ENCODE measurements around the gene KCNAB2.

KCNAB2 gene

DNA sequence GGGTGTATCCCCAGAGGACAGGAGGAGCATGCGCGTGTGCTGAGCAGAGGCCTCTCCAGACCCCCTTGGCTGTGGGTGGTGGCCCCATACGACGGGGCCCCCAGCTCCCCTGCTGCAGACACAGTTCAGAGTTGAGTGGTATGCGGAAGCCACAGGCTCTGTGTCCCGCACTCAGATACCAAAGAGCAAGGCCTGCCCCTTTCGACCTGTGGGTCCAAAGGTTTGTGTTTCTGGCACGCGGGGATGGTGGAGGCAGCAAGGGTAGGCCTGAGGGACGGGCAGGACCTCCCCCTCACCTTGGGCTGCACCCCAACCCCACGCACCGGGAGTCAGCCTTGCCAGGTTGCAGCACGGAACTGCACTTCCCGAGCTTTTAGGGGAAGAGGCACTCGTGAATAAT, at the start of gene KCNAB2:
KCNAB2 (plus strand) TSS at position 328 of the 400 bp plus-strand sequence. CDS start 5,649 bp downstream, outside the sequence.
- H3K9me3 Mint-ChIP-seq, result no peaks in the 10 kb centered on the region
- no peak for ATAC-seq
- peak within 1 kb of the TSS; percentile 84 for H3K27ac Mint-ChIP-seq
- no peak for DNase-seq (ENCODE audit: low spot score in 2 of 2)
- peaks cover 50% of the 10 kb centered on the region for H3K4me1 Mint-ChIP-seq
- H3K4me3 Mint-ChIP-seq, result no peak within 1 kb of the TSS
- H3K36me3 Mint-ChIP-seq, result peaks cover 95% of the 10 kb centered on the region

DNA sequence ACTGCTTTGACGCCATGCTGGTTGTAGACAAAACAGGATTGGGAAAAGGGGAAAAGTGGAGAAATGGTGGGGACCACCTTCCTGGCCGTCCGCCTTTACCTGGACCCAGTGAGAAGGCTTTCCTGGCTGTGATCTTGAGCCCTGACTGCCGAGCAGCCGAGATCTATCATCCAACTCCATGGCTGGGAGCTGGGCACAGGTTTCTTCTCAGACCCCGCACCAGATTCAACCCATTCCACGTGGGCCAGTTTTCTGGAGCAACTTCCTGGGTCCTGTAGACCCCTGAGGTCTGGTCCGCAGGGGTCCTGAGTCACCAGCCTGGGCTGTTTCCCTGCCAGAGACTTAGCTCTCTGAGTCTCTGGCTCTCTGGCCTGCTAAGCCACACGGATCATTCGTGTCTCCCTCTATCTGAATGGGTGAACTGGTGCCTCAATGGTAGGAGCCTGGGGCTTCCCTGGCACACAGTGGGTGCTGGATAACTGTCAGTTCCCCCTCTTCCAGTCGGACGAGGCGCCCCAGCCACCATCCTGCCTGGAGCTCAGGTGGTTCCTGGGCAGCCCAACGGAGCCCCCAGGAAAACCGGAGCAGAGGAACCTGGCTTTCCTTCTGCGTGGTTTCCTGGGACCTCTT, 48.9 kb upstream of the KCNAB2 start:
- Mint-ChIP-seq H3K9me3 (no peaks in the 10 kb centered on the region), H3K36me3 (peaks cover 45% of the 10 kb centered on the region), H3K4me3 (no peak overlapping the region), H3K27ac (peak overlapping the region; percentile 26), H3K4me1 (peaks cover 67% of the 10 kb centered on the region)
- DNase-seq (ENCODE audit: low spot score in 2 of 2) (no peak), ATAC-seq (no peak)

DNA sequence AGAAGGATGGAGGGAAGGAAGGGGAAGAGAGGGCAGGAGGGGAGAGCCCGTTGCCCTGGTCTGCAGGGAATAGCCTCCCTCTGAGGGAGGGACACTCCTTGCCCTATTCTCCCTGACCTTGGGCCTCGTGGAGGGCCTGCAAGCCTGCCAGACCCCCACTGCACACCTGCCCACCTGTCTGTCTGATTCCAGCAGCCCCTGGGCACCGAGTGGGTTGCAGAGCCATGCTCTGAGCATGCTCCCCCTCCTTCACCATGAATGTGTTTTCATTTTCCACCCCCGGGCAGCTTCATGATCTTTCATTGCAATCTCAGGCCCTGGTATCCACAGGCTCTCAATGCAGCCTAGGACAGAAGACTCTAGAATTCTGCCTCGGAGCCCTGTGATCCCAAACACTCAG, 48.4 kb upstream of the KCNAB2 start:
- Mint-ChIP-seq H3K36me3 (peaks cover 42% of the 10 kb centered on the region), H3K4me3 (no peak overlapping the region)

DNA sequence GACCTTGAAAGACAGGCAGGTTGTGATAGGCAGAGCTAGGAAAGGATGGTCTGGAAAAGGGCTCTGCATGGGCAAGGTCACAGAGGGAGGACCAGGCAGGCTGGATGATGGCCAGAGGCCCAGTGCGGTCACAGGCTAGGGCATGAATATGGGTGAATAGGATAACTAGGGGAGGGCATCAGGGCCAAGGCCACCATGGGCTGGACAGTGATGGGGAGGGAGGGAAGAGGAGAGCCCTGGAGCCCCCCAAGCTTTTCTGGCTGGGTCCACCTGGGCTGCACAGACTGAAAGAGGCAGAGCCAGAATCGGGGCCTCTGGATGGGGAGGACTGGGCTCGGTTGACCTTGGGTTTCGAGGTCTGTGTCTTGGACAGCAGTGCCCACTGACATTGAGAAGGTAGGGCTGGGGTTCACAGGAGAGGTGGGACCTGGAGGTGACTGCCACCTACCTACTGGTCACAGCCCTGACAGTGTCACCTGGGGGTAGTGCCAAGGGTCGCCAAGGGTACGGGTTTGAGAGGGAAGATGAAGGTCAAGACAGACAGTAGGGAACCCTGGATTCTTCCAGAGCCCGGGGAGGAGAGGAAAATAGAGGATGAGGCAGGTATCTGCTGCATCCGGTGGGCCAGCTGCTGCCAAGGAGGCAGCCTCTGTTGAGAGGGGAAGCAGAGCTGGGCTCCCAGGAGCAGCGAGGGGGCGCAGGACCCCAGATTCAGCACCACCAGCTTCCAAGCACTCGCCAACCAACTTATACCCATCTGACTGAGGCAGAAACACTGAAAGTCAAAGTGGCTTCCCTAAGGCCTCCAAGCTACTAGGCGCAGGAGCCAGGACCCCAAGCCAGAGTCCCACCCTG, 47.4 kb upstream of the KCNAB2 start:
- no peak for DNase-seq (ENCODE audit: low spot score in 2 of 2)
- H3K4me1 Mint-ChIP-seq, result peaks cover 74% of the 10 kb centered on the region
- no peak overlapping the region for H3K4me3 Mint-ChIP-seq
- no peaks in the 10 kb centered on the region for H3K9me3 Mint-ChIP-seq
- peaks cover 34% of the 10 kb centered on the region for H3K36me3 Mint-ChIP-seq
- H3K27ac Mint-ChIP-seq, result no peak overlapping the region
- ATAC-seq, result no peak

More for the DNA sequence above, 48.4 kb upstream of the KCNAB2 start:
- no peaks in the 10 kb centered on the region for H3K9me3 Mint-ChIP-seq
- peaks cover 70% of the 10 kb centered on the region for H3K4me1 Mint-ChIP-seq
- peak overlapping the region; percentile 26 for H3K27ac Mint-ChIP-seq
- ATAC-seq (no peak), DNase-seq (ENCODE audit: low spot score in 2 of 2) (no peak)

DNA sequence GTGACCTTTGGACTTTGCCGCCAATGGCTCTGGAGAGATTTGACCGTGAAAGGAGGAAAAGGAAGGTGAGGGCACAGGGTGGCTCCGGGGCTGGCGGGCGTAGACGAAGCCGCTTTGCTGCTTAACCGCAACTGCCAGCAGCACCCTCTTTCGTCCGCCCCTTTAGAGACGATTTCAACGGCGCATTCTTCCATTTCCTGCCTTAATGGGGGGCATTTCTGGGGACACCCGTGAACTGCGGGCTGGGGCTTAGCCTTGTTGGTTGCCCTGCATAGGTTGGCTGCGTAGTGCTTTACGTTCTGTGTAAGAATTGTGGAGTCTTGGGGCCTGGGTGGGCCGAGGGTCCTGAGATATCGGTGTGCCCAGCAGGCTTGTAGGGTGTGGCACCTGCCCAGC, 46.8 kb upstream of the KCNAB2 start:
- H3K4me1 Mint-ChIP-seq, result peaks cover 73% of the 10 kb centered on the region
- ATAC-seq, result no peak
- peaks cover 35% of the 10 kb centered on the region for H3K36me3 Mint-ChIP-seq

DNA sequence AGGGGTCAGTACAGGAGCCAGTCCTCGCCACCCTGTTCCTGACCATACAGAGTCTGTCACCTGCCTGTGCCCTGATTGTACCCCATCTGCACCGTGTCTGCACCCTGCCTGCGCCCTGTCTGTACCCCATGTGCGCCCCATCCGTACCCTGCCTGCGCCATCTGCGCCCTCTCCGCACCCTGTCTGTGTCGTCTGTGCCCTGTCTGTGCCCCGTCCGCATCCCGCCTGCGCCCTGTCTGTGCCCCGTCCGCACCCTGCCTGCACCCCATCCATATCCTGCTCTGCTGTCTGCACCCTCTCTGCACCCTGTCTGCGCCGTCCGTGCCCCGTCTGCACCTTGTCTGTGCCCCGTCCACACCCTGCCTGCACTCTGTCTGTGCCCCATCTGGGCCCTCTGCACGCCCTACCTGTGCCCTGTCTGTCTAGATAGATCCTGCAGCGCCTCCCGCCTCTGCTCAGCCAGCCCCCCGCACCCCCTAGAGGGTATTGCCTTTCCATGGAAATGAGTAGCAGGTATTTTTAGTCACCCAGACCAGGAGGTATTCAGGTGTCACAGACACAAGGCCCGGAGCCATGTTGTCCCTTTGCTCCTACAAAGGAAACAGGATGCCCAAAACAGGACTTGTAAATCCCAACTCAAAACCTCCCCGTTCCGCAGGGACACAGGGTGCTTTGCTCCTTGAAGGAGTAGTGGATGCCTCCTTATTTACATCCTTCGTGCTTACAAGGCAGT, 45.8 kb upstream of the KCNAB2 start:
- peak overlapping the region; percentile 88 for H3K27ac Mint-ChIP-seq
- H3K36me3 Mint-ChIP-seq, result peaks cover 33% of the 10 kb centered on the region
- DNase-seq (ENCODE audit: low spot score in 2 of 2), result no peak
- H3K4me1 Mint-ChIP-seq, result peaks cover 64% of the 10 kb centered on the region
- ATAC-seq, result no peak
- no peaks in the 10 kb centered on the region for H3K9me3 Mint-ChIP-seq
- no peak overlapping the region for H3K4me3 Mint-ChIP-seq

More for the DNA sequence above, 46.8 kb upstream of the KCNAB2 start:
- no peak overlapping the region for H3K27ac Mint-ChIP-seq
- no peaks in the 10 kb centered on the region for H3K9me3 Mint-ChIP-seq
- no peak for DNase-seq (ENCODE audit: low spot score in 2 of 2)
- no peak overlapping the region for H3K4me3 Mint-ChIP-seq

DNA sequence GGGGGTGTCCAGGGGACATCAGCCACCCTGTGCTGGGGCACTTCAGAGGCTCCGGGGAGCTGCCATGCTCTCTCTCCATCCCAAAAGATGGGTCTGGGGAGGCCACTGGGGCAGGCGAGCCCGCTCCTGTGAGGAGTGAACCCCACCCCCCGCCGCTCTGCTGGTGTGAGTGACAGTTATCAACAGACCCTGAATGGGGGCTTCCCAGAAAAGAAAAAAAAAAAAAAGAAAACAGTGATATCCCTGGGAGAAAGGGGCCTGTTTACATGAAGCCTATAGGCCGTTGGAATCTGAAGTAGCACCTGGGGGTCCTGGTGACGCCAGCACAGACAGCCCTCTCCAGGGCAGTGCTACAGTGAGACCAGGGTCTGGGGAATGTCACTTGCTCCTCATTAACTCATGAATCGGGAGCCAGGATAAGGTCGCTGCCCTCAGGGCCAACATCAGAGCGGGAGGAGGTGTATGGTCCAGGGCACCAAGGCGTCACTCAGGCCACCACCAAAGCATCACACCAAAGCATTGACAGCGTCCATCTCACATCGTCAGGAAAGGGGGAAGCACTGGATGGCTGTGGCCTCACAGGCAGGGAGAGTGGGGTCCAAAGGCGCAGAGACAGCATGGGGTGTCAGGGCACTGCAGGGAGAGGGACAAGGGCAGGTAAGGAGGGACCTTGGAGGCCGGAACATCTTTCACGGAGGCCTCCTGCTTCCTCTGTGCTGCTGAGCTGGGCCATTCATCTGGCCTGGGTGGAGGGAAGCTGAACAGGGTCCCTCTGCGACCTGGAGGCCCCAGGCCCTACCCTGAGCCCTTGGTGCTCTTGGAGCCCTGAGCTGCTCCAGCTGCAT, 45.0 kb upstream of the KCNAB2 start:
- Mint-ChIP-seq H3K27ac (peak overlapping the region; percentile 88), H3K9me3 (no peaks in the 10 kb centered on the region), H3K4me3 (no peak overlapping the region), H3K36me3 (peaks cover 31% of the 10 kb centered on the region), H3K4me1 (peaks cover 58% of the 10 kb centered on the region)
- ATAC-seq (no peak), DNase-seq (ENCODE audit: low spot score in 2 of 2) (no peak)

DNA sequence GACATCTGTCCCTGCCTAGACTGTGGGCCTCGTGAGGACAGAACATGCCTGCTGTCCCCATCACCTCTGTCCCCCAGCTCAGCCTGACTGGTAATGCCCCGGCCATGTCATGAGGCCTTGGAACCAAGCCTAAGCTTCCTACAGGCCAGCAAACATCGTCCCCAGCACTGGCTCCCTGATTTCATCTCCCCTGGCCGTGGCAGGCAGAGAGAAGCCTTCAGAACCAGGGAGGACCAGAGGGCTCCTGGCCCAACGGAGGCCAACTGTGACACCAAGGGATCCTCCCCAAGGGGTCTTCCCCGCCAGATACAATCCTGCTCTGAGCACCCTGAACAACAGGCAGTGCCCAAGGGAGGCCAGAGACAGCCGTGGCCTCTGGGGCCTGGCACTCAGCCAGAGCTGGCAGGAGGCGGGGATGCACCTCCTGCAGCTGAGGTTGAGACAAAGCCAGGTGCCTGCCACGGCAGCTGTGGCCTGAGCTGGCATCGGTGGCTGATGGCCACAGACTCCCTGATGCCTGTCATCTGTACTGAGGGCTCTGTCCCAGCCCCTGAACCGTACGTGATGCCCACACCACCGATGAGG, 43.6 kb upstream of the KCNAB2 start:
- Mint-ChIP-seq H3K4me3 (no peak overlapping the region), H3K4me1 (peaks cover 54% of the 10 kb centered on the region), H3K9me3 (no peaks in the 10 kb centered on the region), H3K36me3 (peaks cover 25% of the 10 kb centered on the region), H3K27ac (no peak overlapping the region)
- DNase-seq (ENCODE audit: low spot score in 2 of 2), result no peak
- ATAC-seq, result peak; percentile 12

DNA sequence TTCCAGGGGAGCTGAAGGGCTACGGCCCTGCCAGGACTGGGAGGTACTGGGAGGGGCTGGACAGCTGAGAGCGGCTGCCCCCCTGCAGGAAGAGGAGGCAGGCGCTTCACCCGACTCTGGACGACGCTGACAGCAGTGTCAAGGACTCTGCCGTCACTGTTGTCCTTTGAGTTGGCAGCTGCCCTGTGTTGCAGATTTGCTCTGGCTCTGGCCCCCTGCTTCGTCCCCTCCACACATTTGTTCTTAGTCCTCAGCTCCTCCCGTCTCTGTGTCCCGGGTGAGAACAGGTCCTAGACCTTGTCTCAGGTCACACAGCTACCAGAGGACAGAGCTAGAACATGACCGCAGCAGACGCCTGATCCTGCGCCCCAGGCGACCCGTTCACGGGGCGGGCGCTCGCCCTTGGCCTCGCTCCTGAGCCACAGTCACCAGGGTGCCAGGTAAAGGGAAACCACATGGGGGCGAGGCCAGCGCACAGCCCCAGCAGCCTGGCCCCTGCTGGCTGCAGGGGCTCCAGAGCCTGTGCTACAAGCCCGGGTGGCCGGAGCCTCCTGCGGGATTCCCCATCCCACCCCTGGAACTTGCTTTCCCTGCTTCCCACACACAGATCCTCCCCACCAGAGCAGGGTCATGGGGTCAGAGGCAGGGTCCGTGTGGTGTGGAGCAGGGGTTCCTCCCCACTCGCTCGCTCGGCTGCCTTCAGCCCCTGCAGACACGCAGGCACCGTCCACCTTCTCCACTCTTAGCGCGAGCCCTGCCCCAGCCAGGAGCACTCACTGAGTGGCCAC, 42.8 kb upstream of the KCNAB2 start:
- Mint-ChIP-seq H3K4me3 (no peak overlapping the region), H3K36me3 (peaks cover 17% of the 10 kb centered on the region), H3K27ac (peak overlapping the region; percentile 67), H3K4me1 (peaks cover 45% of the 10 kb centered on the region), H3K9me3 (no peaks in the 10 kb centered on the region)
- DNase-seq (ENCODE audit: low spot score in 2 of 2) (no peak), ATAC-seq (no peak)

DNA sequence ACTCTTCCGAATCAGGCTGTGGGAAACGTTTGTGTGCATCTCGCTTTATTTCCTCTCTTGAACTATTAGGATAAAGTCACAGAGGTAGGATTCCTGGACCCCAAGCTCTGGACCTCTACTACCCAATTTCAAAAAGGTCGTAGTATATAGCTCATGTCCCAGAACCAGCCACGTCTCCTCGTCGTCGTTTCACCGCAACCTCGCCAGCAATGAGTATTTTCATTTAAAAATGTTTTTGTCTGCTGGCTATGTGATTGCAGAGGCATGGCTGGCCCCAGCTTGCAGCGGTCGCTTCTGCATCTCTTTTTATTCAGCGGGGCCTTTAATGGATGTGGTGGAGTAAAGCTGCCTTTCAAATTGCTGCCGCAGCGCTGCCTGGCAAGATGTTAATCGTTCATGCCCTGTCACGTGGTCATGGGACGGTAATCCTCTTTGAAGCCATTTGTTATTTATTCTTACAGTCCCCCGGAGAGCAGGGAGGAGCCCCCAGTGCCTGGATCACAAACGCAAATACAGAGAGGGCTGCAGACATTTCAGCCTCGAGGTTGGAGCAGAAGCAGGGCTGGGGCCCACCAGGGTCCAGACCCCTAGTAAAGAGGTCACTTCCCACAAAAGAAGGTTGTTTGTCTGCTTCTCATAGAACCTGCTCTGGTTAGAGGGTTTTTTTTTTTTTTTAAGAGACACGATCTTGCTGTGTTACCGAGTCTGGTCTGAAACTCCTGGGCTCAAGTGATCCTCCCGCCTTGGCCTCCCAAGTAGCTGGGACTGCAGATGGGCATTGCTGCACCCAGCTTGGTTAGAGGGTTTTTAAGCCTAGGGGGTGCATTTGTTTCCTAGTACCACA, 41.9 kb upstream of the KCNAB2 start:
- DNase-seq (ENCODE audit: low spot score in 2 of 2) (no peak), ATAC-seq (no peak)
- H3K36me3 Mint-ChIP-seq, result peaks cover 16% of the 10 kb centered on the region
- H3K27ac Mint-ChIP-seq, result peak overlapping the region; percentile 67
- no peak overlapping the region for H3K4me3 Mint-ChIP-seq
- H3K9me3 Mint-ChIP-seq, result no peaks in the 10 kb centered on the region
- peaks cover 38% of the 10 kb centered on the region for H3K4me1 Mint-ChIP-seq

DNA sequence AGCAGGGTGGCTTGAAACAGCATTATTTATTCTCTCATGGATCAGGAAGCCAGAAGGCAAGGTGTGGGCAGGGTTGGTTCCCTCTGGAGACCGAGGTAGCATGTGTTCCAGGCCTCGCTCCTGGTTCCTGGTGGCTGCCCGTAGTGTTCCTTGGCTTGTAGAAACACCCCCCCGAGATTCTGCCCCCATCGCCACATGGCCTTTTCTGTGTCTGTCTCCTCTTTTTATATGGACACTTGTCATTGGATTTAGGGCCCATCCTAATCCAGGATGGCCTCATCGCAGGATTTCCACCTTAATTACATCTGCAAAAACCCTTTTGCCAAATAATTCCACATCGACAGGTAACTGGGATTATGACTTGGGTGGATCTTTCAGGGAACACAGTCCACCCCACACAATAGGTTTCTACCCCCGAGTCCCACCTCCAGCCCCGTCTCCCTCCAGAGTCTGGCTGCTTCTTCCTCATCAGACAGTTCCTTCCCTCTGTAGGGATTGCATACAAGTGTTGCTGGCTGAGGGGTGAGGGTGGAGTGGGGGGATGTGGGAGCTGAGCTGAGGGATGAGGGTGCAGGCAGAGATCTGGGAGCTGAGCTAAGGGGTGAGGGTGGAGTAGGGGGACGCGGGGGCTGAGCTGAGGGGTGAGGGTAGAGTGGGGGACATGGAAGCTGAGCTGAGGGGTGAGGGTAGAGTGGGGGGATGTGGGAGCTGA, 41.1 kb upstream of the KCNAB2 start:
- Mint-ChIP-seq H3K4me1 (peaks cover 40% of the 10 kb centered on the region), H3K36me3 (peaks cover 16% of the 10 kb centered on the region), H3K9me3 (no peaks in the 10 kb centered on the region), H3K27ac (no peak overlapping the region), H3K4me3 (no peak overlapping the region)
- ATAC-seq (no peak), DNase-seq (ENCODE audit: low spot score in 2 of 2) (no peak)

DNA sequence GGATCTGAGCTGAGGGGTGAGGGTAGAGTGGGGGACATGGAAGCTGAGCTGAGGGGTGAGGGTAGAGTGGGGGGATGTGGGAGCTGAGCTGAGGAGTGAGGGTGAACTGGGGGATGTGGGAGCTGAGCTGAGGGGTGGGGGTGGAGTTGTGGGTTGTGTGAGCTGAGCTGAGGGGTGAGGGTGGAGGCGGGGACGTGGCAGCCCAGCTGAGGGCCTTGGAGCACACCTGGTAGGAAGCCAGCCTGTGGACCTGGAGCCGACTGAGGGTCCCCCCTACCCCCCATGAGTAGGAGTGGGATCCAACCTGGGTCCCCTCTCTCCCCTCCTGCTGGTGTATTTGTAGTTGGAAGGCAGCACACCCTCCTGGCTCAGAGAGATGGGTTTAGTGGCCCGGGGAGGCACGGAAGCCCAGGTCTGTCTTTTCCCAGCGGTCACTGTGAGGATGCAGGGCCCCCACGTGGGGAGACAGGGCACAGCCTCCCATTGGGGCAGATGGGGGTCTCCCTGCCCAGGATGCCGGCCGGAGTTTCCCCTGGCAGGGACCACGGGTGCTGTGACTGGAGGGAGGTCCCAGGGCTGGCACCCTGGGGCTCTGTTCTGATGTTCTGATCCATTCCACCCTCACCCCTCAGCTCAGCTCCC, 40.3 kb upstream of the KCNAB2 start:
- DNase-seq (ENCODE audit: low spot score in 2 of 2) (no peak), ATAC-seq (no peak)
- Mint-ChIP-seq H3K4me3 (no peak overlapping the region), H3K4me1 (peaks cover 34% of the 10 kb centered on the region), H3K36me3 (peaks cover 16% of the 10 kb centered on the region), H3K27ac (no peak overlapping the region), H3K9me3 (no peaks in the 10 kb centered on the region)

Data from stimulated activated effector memory CD8-positive, alpha-beta T cell treated with anti-CD3 and anti-CD28 coated beads, Interleukin-12 subunit alpha, Interleukin-12 subunit beta, amount 100 ng/mL, for 72 hours (primary cell).